SK-N-SH treated with all-trans-retinoic acid at 6 μM for 48 hours (cell line): ENCODE measurements around the gene BBS9.
A peak's percentile ranks its signal among the peaks of the same experiment; 100 is the strongest.
"Not testable (repeated sequence)": the region's sequence is repeated elsewhere in the genome, so short reads cannot be mapped to it uniquely, and the experiment has no call there.

Experiments
- ATAC-seq: fragments of 200-7000 bp; cut with Tn5 transposase; 3 replicates; pipeline ENCODE4 v1.9.1; 2020; ENCODE audit warnings: mild to moderate bottlenecking, moderate library complexity
- ARNTL ChIP-seq: fragments of 450-650 bp; formaldehyde crosslinking; IDR thresholded peaks from 2 replicates; pipeline ENCODE4 v1.5.0; 2020; ENCODE audit warnings: low read depth, mild to moderate bottlenecking, moderate library complexity, borderline replicate concordance
- CSDC2 ChIP-seq: fragments of 250-450 bp; sonication (Bioruptor Pico); IDR thresholded peaks from 2 replicates; pipeline ENCODE4 v1.5.0; 2020; ENCODE audit warnings: mild to moderate bottlenecking, moderate library complexity
- ESRRG ChIP-seq: fragments of 250-450 bp; sonication (Bioruptor Pico); IDR thresholded peaks from 2 replicates; pipeline ENCODE4 v1.6.1; 2021; ENCODE audit warnings: mild to moderate bottlenecking
- GLIS3 ChIP-seq: fragments of 250-450 bp; sonication (Bioruptor Pico); IDR thresholded peaks from 2 replicates; pipeline ENCODE4 v1.5.0; 2020; ENCODE audit warnings: mild to moderate bottlenecking, moderate library complexity
- ISL1 ChIP-seq: fragments of 250-450 bp; sonication (Bioruptor Pico); IDR thresholded peaks from 2 replicates; pipeline ENCODE4 v2.1.2; 2022; ENCODE audit warnings: mild to moderate bottlenecking, moderate library complexity
- OSR1 ChIP-seq: fragments of 250-450 bp; sonication (Bioruptor Pico); IDR thresholded peaks from 2 replicates; pipeline ENCODE4 v1.8.0; 2022; ENCODE audit warnings: moderate library complexity, mild to moderate bottlenecking, inconsistent platforms
- PPARA ChIP-seq: fragments of 250-450 bp; sonication (Bioruptor Pico); IDR thresholded peaks from 2 replicates; pipeline ENCODE4 v1.5.0; 2020; ENCODE audit warnings: mild to moderate bottlenecking, borderline replicate concordance
- RARB ChIP-seq: fragments of 250-450 bp; sonication (Bioruptor Pico); IDR thresholded peaks from 2 replicates; pipeline ENCODE4 v1.8.0; 2021; ENCODE audit warnings: mild to moderate bottlenecking, moderate library complexity
- SNAI2 ChIP-seq: fragments of 250-450 bp; sonication (Bioruptor Pico); IDR thresholded peaks from 2 replicates; pipeline ENCODE4 v1.5.0; 2020; ENCODE audit warnings: mild to moderate bottlenecking, moderate library complexity
- TCF4 ChIP-seq: fragments of 250-450 bp; sonication (Bioruptor Pico); IDR thresholded peaks from 2 replicates; pipeline ENCODE4 v1.8.0; 2021; ENCODE audit warnings: mild to moderate bottlenecking, moderate library complexity, borderline replicate concordance
- TOX ChIP-seq: fragments of 250-450 bp; sonication (Bioruptor Pico); IDR thresholded peaks from 2 replicates; pipeline ENCODE4 v1.8.0; 2021; ENCODE audit warnings: mild to moderate bottlenecking, moderate library complexity, borderline replicate concordance
- ZFP3 ChIP-seq: fragments of 250-450 bp; sonication (Bioruptor Pico); IDR thresholded peaks from 2 replicates; pipeline ENCODE4 v1.5.0; 2020; ENCODE audit warnings: mild to moderate bottlenecking, moderate library complexity
- ZNF565 ChIP-seq: fragments of 450-650 bp; formaldehyde crosslinking; conservative IDR thresholded peaks from 2 replicates; pipeline ENCODE4 v1.5.0; 2020; ENCODE audit warnings: low read depth, mild to moderate bottlenecking, moderate library complexity
- ZNF70 ChIP-seq: fragments of 450-650 bp; formaldehyde crosslinking; IDR thresholded peaks from 2 replicates; pipeline ENCODE4 v1.5.0; 2020; ENCODE audit warnings: mild to moderate bottlenecking, moderate library complexity
- ZNF8 ChIP-seq: fragments of 450-650 bp; formaldehyde crosslinking; IDR thresholded peaks from 2 replicates; pipeline ENCODE4 v1.5.0; 2020; ENCODE audit warnings: mild to moderate bottlenecking, moderate library complexity
- TF ChIP-seq, protein P1 (sequence below): fragments of 250-450 bp; sonication (Bioruptor Pico); IDR thresholded peaks from 2 replicates; pipeline ENCODE4 v1.8.0; 2021; ENCODE audit warnings: low read depth, mild to moderate bottlenecking, moderate library complexity, borderline replicate concordance
- TF ChIP-seq, protein P2 (sequence below): fragments of 250-450 bp; sonication (Bioruptor Pico); IDR thresholded peaks from 2 replicates; pipeline ENCODE4 v1.5.0; 2020; ENCODE audit warnings: mild to moderate bottlenecking, moderate library complexity
- TF ChIP-seq, protein P3 (sequence below): fragments of 250-450 bp; sonication (Bioruptor Pico); IDR thresholded peaks from 2 replicates; pipeline ENCODE4 v1.5.1; 2021; ENCODE audit warnings: mild to moderate bottlenecking, moderate library complexity

Gene BBS9

DNA sequence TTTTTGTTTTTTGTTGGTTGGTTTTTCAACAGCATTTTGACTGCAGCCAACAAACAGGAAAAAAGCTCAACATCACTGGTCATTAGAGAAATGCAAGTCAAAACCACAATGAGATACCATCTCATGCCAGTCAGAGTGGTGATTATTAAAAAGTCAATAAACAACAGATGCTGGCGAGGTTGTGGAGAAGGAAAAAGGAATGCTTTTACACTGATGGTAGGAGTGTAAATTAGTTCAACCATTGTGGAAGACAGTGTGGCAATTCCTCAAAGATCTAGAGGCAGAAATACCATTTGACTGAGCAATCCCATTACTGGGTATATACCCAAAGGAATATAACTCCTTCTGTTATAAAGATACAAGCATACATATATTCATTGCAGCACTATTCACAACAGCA is 355.1 kb downstream of the BBS9 start:
- not testable (repeated sequence) for ATAC-seq

DNA sequence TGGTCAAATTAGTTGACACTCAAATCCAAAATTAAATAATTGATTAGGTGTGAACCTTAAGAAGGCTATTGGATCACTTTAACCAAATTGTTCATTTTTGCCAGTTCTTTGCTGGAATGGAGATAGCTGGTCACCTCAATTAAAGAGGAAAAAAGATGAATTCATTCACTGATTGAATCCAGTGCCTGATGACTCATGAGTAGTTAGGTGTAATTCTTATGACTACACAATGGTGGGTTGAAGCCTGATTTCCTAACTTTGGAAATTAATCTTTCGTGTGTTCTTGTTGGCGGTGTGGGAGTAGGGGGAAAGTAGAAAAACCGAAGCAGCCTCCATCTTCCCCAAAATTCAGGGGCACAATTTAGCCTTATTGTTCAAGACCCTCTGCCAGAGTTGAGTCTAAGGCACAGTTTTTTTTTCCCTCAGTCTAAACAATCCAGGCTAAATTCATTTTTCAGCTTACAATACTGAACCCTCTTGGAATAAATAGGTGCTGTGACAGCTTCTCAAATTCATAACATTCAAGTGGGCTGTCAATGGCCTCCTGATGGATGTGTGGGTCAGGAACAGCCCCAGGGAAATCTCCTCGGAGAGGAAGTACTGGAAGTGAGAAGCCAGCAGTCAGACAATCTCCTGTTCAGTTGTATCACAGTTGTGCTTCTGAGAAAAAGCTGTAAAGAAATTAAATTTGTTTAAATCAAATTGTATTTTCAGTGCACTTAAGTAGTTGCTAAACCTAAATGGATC is 356.6 kb downstream of the BBS9 start:
- no peak for TF ChIP-seq TCF4
- TF ChIP-seq ISL1 (CRISPR knock-in tag) = peak; percentile 34
- TF ChIP-seq, protein P1, sequence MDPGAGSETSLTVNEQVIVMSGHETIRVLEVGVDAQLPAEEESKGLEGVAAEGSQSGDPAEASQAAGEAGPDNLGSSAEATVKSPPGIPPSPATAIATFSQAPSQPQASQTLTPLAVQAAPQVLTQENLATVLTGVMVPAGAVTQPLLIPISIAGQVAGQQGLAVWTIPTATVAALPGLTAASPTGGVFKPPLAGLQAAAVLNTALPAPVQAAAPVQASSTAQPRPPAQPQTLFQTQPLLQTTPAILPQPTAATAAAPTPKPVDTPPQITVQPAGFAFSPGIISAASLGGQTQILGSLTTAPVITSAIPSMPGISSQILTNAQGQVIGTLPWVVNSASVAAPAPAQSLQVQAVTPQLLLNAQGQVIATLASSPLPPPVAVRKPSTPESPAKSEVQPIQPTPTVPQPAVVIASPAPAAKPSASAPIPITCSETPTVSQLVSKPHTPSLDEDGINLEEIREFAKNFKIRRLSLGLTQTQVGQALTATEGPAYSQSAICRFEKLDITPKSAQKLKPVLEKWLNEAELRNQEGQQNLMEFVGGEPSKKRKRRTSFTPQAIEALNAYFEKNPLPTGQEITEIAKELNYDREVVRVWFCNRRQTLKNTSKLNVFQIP = no peak
- ATAC-seq = no peak

DNA sequence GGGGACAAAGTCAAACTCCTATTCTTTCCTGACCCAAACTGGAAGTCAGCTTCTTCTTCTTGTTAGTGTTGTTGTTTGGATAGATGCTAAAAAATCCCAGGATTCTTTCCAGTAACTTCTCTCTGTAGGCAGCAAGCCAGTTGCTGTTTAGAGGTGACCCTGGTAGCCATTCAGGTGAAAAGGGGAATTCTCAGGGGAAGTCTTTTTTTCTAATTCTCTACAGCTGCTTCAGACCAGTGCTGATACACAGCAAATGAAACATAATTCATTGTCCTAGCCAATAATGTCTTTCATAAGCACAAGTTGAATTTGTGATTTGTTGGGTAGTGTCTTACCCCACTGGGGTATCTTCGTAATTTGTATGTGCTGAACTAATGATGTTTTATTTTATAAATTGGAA is 357.3 kb downstream of the BBS9 start:
- no peak for TF ChIP-seq CSDC2
- TF ChIP-seq ESRRG (CRISPR knock-in tag) = no peak

DNA sequence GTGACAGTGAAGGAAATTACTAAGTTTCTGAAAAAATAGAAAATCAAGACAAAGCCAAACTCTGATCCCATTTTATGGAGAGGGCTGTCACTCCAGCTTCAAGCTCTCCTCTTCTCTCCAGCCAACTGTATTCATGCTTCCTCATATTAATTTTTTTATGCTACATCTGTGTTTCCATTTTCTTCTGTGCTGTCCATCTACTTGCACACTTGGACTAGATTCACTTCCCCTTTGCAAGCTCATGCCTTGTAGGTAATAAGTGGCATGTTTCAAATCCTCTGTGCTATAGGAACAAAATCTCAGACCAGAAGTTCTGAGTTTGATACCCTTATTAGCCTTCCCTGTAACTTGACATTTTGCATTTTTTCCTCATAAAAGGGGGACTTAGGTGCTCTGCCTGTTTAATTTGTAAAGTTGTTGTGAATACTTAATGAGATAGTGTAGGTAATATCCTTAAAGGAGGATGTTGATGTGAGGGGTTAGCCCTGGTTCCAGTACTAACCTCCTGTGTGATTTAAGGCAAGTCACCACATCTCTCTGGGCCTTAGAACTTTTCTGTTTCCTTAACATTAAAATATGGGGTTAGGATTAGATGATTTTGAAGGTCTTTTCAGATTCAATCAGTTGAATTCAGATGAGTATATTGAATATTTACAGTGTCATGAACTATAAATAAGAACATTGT is 358.8 kb downstream of the BBS9 start:
- TF ChIP-seq, protein P2, sequence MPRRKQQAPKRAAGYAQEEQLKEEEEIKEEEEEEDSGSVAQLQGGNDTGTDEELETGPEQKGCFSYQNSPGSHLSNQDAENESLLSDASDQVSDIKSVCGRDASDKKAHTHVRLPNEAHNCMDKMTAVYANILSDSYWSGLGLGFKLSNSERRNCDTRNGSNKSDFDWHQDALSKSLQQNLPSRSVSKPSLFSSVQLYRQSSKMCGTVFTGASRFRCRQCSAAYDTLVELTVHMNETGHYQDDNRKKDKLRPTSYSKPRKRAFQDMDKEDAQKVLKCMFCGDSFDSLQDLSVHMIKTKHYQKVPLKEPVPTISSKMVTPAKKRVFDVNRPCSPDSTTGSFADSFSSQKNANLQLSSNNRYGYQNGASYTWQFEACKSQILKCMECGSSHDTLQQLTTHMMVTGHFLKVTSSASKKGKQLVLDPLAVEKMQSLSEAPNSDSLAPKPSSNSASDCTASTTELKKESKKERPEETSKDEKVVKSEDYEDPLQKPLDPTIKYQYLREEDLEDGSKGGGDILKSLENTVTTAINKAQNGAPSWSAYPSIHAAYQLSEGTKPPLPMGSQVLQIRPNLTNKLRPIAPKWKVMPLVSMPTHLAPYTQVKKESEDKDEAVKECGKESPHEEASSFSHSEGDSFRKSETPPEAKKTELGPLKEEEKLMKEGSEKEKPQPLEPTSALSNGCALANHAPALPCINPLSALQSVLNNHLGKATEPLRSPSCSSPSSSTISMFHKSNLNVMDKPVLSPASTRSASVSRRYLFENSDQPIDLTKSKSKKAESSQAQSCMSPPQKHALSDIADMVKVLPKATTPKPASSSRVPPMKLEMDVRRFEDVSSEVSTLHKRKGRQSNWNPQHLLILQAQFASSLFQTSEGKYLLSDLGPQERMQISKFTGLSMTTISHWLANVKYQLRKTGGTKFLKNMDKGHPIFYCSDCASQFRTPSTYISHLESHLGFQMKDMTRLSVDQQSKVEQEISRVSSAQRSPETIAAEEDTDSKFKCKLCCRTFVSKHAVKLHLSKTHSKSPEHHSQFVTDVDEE (CRISPR knock-in tag) = no peak
- TF ChIP-seq PPARA = no peak
- TF ChIP-seq ZNF70 (CRISPR knock-in tag) = no peak
- TF ChIP-seq ISL1 (CRISPR knock-in tag) = no peak
- no peak for ATAC-seq

More for the DNA sequence above, 357.3 kb downstream of the BBS9 start:
- ATAC-seq = no peak

DNA sequence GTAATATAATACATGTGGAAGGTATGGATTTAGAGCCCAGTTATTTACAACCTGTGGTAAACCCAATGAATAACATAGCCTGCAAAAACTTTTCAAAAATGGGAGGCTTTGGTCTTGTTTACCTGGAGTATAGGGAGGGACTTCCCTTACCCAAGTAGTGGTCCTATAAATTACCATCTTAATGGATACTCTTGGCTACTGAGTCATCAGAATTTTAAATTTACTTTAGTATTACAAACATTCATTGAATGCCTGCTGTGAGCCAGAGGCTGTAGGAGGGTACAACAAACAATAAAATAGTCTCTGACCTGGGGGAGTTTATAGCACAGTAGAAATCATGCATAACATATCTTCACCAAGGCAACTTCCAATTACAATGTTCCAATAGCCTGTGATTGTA is 365.1 kb downstream of the BBS9 start:
- TF ChIP-seq GLIS3 (CRISPR knock-in tag) (no peak), SNAI2 (CRISPR knock-in tag) (no peak), TOX (CRISPR knock-in tag) (no peak), OSR1 (CRISPR knock-in tag) (no peak), RARB (CRISPR knock-in tag) (no peak), PPARA (no peak), ZFP3 (CRISPR knock-in tag) (no peak), CSDC2 (no peak), ZNF70 (CRISPR knock-in tag) (no peak), ARNTL (CRISPR knock-in tag) (no peak), ZNF565 (CRISPR knock-in tag) (no peak), ISL1 (CRISPR knock-in tag) (no peak), ZNF8 (CRISPR knock-in tag) (no peak)
- TF ChIP-seq, protein P1 = no peak
- TF ChIP-seq, protein P3, sequence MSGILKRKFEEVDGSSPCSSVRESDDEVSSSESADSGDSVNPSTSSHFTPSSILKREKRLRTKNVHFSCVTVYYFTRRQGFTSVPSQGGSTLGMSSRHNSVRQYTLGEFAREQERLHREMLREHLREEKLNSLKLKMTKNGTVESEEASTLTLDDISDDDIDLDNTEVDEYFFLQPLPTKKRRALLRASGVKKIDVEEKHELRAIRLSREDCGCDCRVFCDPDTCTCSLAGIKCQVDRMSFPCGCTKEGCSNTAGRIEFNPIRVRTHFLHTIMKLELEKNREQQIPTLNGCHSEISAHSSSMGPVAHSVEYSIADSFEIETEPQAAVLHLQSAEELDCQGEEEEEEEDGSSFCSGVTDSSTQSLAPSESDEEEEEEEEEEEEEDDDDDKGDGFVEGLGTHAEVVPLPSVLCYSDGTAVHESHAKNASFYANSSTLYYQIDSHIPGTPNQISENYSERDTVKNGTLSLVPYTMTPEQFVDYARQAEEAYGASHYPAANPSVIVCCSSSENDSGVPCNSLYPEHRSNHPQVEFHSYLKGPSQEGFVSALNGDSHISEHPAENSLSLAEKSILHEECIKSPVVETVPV (CRISPR knock-in tag) = no peak
- TF ChIP-seq, protein P2 (CRISPR knock-in tag) = no peak
- ATAC-seq = peak; percentile 32
